HG02759 (cell line): ENCODE data around the gene ZNF28.
A peak's percentile ranks its signal among the peaks of the same experiment; 100 is the strongest.
"Not testable (repeated sequence)": the region's sequence is repeated elsewhere in the genome, so short reads cannot be mapped to it uniquely, and the experiment has no call there.

Experiments
- ATAC-seq: cut with Tn5 transposase; IDR thresholded peaks from one replicate; pipeline ENCODE4 v1.9.1; 2021; ENCODE audit warnings: mild to moderate bottlenecking, moderate library complexity; ENCODE audit not compliant: unreplicated experiment

Gene ZNF28

DNA sequence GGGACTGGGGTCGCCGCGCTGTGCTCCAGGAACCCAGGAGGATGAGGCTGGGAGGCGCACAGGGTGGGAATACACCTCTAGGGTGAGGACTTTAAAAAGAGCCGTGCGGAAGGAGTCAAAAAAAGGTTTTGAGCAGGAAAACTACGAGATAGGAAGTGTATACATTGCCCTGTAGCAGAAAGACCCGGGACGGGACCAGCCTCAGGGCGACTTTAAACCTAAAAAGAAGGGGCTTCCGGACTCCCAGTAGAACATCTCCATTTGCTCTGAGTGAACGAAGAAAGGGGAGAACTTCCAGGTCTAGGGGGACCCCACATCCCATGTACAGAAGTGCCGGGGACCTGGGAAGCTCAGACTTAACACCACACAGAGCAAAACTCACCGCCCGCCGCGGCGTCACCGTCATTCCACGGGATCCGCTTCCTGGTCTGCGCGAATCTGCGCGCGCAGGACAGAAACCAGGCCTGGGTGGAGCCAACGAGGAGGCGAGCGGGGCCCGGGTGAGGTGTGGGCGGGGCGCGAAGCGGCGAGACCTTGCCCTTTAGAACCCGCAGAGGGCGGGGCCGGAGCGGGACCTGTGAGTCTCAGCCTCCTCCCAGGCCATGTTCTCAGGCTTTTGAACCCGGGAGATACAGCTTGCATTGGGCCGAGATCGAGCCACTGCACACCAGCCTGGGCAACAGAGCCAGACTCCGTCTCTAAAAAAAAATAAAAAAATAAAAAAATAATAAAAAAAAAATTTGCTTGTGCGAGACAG, at the start of gene ZNF28:
Gene ZNF28 (minus strand): TSS at position 430 of the 757 bp plus-strand sequence. CDS start 3,675 bp downstream, outside the sequence.
- ATAC-seq: peak; percentile 98

DNA sequence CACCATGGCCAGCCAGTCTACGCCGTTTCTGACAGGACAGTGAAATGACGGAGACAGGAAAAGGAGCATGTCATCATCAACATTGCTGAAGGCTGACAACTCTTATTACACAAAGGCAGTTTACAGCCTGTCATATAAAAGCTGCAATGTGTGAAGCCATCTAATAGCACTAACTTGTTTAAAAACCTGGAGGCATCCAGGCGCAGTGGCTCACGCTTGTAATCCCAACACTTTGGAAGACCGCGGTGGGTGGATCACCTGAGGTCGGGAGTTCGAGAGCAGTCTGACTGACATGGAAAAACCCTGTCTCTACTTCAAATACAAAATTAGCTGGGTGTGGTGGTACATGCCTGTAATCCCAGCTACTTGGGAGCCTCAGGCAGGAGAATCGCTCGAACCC, 46.6 kb upstream of the ZNF28 start:
- ATAC-seq: not testable (repeated sequence)

DNA sequence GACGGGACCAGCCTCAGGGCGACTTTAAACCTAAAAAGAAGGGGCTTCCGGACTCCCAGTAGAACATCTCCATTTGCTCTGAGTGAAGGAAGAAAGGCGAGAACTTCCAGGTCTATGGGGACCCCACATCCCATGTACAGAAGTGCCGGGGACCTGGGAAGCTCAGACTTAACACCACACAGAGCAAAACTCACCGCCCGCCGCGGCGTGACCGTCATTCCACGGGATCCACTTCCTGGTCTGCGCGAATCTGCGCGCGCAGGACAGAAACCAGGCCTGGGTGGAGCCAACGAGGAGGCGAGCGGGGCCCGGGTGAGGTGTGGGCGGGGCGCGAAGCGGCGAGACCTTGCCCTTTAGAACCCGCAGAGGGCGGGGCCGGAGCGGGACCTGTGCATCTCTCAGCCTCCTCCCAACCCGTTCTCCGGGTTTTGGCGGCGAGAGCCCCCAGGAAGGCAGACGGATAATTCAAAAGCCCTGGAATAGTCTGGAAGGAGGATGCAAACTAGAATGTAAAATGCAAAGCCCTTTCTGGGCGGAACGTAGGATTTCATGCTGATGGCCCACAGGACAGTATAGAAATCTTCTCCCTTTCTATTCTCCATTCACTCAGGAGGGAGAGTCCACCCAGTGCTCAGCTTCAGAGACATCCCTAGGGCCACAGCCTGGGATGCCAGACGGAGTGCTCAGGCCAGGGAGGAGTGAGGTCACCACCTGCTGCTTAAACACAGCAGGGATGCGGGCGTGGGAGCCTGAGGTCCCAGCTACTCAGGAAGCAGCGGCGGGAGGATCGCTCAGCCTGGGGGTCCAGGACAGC, 36.2 kb upstream of the ZNF28 start, which contains the start of gene ZNF468:
Gene ZNF468 (minus strand): TSS at position 242 of the 814 bp plus-strand sequence. CDS start 3,347 bp downstream, outside the sequence.
- peak; percentile 98 for ATAC-seq

- not testable (repeated sequence) for ATAC-seq
Measured at GRCh38 chr19:52856540-52857377, 35.3 kb upstream of the ZNF28 start.

DNA sequence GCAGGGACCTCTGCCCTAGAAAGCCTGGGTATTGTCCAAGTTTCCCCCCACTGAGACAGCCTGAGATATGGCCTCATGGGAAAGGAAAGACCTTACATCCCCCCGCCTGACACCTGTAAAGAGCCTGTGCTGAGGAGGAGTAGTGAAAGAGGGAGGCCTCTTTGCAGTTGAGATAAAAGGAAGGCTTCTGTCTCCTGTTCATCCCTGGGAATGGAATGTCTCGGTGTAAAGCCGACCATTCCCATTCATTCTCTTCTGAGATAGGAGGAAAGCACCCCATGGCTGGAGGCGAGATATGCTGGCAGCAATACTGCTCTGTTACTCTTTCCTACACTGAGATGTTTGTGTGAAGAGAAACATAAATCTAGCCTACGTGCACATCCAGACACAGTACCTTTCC, 25.9 kb upstream of the ZNF28 start:
- ATAC-seq: not testable (repeated sequence)

- ATAC-seq: not testable (repeated sequence)
Measured at GRCh38 chr19:52840825-52841465, 19.5 kb upstream of the ZNF28 start.

GRCh38 chr19:52834289-52834688, 12.9 kb upstream of the ZNF28 start:
- not testable (repeated sequence) for ATAC-seq

DNA sequence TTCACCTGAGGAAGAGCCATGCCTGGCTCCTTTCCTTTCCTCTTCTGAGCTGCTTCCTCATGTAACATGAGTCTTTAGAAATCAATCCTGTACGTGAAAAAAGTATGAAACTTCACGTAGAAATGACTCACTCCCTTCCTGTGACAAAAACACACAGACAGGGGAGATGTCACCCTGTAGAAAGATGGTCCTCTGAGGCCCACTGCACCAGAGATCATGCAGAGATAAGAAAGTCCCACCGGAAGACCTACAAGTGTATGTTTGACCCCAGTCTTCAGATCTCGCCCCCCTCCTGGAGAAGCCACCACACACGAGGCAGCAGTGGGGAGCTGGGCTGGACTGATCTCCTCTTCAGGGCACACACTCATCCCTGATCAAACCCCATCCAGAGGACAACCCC, 12.1 kb upstream of the ZNF28 start:
- ATAC-seq: not testable (repeated sequence)

DNA sequence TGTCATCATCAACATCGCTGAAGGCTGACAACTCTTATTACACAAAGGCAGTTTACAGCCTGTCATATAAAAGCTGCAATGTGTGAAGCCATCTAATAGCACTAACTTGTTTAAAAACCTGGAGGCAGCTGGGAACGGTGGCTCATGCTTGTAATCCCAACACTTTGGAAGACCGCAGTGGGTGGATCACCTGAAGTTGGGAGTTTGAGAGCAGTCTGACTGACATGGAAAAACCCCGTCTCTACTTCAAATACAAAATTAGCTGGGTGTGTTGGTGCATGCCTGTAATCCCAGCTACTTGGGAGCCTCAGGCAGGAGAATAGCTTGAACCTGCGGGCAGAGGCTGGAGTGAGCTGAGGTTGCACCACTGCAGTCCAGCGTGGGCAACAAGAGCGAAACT, 8.4 kb upstream of the ZNF28 start:
- not testable (repeated sequence) for ATAC-seq

DNA sequence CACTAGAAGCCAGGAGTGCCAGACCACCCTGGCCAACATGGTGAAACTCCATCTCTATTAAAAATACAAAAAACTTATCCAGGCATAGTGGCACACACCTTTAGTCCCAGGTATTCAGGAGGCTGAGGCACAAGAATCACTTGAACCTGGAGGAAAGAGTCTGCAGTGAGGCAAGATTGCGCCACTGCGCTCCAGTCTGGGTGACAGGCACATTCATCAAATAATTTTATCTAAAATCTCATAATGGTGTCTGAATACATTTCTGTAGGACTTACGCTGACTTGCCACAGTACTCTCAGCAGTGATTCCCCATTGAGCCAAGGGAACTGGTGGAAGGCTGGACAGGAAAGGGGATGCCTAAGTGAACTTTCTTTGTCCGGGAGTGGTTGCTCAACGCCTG, 4.3 kb upstream of the ZNF28 start:
- ATAC-seq: no peak

- ATAC-seq: no peak
Measured at GRCh38 chr19:52823676-52824075, 2.2 kb upstream of the ZNF28 start.

DNA sequence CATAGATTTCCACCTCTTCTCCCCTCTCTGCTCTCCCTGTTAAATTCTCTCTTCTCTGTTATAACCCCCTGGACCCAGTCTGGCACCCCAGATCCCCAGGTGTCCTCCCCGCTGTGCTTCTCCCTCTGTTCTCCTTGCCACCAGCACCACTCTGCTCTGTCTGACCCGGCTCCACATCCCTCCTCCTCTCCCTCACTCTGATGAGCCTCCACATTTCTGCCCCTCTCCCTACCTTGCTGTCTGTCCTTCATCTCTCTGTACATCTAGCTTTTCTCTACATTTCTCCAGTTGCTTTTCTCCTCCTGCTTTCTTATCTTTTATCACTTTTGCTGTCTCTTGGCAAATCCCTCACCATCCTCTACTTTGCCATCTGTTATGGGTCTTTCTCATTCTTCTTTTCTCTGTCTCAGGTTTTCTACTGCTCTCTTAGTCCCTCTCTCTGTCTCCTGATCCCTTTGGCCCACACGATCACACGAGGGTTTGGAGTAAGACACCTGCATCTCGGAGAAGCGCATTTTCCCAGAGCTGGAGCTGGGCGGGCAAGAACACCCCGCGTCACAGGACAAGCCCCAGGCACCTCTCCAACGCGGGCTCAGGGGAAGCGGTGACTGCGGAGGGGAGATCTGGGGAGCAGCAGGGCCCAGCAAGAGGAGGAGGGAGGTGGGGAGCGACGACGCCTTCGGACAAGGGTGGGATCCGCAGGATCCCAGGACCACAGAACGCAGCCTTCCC, 795 bp downstream of the ZNF28 start:
- ATAC-seq: peak; percentile 36

DNA sequence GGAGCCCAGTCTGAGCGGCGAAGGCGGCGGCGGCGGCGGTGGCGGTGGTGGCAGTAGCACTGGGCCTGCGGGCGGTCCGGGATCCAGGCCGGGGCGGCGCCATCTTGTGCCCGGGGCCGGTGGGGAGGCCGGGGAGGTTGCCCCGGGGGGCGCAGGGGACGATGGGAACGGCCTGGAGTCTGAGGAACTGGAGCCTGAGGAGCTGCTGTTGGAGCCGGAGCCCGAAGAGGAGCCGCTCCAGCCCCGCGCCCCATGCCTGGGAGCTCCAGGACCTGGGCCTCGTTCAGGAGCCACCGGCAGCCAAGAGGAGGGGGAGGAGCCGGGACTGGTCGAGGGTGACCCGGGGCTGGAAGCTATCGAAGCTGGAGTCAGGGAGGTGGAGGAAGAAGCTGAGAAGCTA, 11.6 kb downstream of the ZNF28 start:
- ATAC-seq: no peak

- not testable (repeated sequence) for ATAC-seq
Measured at GRCh38 chr19:52799950-52800640, 21.3 kb downstream of the ZNF28 start.

DNA sequence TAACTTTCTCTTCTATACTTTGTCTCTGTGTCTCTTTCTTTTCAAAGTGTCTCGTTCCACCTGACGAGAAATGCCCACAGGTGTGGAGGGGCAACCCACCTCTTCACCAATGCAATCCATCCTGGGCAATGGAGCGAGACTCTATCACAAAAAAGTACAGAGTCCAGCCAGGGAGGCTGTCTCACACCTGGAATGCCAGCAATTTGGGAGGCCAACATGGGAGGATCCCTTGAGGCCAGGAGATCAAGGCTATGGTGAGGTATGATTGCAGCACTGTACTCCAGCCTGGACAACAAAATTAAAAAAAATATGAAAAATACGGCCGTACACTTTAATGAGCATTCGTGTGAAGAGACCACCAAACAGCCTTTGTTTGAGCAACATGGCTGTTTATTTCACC, 32.0 kb downstream of the ZNF28 start:
- ATAC-seq: no peak

- ATAC-seq: peak; percentile 96
Measured at GRCh38 chr19:52786464-52787354, 34.7 kb downstream of the ZNF28 start, which contains the start of gene ZNF600. ZNF600 (minus strand) TSS chr19:52786791; CDS start chr19:52778888, 7,903 bp downstream.

DNA sequence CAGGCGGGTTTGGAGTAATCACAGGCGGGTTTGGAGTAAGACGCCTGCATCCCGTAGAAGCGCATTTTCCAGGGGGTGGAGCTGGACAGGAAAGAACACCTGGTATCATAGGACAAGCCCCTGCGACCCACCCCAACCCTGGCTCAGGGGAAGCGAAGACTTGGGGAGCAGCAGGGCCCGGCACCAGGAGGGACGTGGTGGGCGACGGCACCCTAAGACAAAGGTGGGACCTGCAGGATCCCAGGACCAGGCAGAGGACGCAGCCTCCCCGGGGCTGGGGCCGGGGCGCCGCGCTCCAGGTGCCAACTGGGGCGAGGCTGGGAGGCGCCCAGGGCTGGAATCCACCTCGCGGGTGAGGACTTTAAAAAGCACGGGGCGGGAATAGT, 35.4 kb downstream of the ZNF28 start:
- ATAC-seq: peak; percentile 36

DNA sequence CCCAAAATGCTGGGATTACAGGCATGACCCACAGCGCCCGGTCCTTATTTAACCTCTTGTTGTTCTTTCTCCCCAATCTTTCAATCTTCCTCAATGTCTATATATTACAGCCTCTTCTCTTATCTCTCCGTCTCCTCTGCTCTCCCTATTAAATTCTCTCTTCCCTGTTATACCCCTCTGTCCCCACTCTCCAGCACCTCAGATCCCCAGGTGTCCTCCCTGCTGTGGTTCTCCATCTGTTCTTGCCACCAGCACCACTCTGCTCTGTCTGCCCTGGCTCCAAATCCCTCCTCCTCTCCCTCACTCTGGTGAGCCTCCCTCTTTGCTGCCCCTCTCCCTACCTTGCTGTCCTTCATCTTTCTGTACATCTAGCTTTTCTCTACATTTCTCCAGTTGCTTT, 35.9 kb downstream of the ZNF28 start:
- no peak for ATAC-seq
